GM18867 (cell line): ENCODE data around the gene PLXND1.
"Not testable (repeated sequence)": the region's sequence is repeated elsewhere in the genome, so short reads cannot be mapped to it uniquely, and the experiment has no call there.

Experiments
- ATAC-seq: cut with Tn5 transposase; IDR thresholded peaks from one replicate; pipeline ENCODE4 v1.9.1; 2021; ENCODE audit warnings: mild to moderate bottlenecking, moderate library complexity; ENCODE audit not compliant: unreplicated experiment

The PLXND1 gene

DNA sequence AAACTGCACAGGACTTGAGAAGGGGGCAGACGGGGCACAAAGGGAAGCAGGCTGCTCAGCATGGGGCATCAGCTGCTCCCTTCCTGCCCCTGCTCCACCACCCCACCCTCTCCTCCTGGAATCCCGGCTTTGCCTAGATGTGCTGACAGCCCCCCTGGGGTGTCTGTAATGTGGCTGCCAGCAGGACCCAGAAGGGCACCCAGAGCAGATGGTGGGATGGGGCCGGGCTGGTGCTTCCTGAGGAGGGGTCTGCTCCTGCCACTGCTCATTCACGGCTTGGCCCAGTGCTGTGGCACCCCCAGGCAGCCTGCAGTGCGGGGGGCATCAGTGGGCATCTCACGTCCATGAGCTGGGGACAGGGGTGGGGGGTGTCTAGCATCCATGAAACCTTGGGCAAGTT lies 53.3 kb downstream of the PLXND1 start:
- ATAC-seq, result no peak

DNA sequence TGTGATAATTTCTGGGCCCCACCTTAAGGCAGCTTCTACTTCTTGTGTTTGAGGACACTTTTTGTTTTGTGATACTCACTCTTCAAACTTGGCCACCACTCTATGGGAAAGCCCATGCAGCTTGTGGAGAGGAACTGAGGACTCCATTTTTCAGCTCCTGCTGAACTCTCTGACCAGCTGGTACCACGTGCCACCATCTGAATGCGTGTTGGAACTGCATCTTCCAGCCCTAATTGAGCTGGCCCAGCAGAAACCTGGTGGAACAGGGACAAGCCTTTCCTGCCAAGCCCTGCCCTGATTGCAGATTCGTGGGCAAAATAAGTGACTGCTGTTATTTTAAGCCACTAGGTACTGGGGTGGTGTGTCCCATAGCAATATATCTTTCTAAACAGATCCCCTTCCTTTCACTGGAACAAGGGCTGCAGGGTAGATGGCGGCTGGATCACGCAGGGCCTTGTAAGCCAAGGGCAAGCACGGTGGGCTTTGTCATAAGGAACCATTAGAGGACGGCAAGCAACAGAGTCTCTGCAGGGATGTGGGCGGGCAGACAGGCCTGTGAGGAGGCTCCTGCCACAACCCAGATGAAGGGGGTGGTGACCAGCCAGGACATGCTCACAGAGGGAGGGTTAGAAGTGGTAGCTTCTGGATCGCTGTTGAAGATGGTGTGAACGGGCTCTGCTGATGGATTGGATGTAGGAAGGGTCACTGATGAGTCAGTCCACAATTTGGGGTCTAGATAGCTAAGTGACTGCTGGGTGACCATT lies 54.0 kb downstream of the PLXND1 start:
- no peak for ATAC-seq

DNA sequence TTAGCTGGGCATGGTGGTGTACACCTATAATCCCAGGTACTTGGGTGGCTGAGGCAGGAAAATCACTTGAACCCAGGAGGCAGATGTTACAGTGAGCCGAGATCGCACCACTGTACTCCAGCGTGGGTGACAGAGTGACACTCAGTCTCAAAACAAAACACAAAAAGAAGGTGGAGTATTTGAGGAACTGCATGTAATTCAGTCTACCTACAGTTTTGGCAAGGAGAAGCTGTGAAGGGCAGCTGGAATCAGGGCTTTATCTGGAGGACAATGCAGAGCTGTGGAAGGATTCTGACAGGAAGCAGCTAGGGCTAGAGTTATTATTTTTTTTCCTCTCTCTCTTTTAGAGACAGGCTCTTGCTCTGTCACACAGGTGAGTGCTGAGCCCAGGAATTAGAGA lies 56.7 kb downstream of the PLXND1 start:
- no peak for ATAC-seq

DNA sequence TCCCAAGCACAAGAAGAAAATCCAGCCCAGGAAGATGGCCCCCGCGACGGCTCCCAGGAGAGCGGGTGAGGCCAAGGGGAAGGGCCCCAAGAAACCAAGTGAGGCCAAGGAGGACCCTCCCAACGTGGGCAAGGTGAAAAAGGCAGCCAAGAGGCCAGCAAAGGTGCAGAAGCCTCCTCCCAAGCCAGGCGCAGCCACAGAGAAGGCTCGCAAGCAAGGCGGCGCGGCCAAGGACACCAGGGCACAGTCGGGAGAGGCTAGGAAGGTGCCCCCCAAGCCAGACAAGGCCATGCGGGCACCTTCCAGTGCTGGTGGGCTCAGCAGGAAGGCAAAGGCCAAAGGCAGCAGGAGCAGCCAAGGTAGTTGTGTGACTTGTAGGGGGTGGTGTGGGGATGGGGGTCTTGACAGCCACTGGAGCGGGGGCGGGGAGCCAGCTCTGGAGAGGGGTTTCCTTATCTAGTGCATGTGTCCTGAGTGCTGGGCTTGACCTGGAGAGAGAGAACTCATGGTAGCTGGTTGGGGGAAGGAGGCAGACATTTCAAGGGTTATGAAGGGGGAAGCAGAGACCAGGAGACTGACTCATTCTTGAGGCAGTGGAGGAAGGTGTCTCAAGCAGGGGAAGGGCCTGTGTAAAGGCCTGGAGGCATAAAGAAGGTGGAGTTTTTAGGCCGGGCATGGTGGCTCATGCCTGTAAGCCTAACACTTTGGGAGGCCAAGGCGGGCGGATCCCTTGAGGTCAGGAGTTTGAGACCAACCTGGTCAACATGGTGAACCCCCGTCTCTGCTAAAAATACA lies 57.3 kb downstream of the PLXND1 start:
- no peak for ATAC-seq

DNA sequence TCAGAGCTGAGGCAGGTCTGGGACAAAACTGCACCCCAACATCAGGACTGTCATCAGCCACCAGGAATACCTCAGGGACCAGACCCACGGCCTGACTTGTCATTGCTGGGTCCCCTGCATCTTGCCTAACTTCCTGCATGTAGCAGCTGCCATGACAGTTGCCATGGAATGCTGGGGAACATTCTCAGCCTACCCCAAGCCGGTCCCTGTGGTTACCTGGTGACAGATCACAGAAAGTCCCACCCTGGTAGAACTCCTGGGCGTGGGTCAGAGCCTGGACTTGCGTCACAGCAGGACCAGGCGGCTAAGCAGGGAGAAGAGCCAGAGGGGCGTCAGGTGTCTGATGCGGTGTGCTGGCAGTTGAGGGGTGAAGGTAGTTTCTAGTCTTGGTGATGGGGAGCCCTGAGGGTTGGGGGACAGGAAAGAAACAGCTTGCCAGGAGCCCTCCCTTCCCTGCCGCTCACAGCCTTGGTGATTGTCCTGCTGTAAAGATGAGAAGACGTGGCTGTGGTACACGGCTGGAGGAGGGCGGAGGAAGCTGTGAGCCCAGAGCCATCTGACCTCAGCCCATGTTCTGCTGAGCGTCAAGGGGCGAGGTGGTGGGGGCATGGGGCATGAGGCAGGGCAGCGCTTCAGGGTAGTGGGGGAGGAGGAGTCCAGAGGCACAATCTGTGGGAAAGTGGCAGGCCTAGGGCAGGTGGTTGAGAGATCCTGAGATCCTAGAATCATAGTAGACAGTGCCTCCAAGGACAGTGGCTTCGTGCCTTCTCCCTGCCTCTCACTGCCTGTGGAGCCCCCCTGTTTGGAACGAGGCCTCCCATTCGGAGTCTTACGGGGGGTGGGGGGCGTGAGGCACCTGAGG lies 58.1 kb downstream of the PLXND1 start:
- no peak for ATAC-seq

DNA sequence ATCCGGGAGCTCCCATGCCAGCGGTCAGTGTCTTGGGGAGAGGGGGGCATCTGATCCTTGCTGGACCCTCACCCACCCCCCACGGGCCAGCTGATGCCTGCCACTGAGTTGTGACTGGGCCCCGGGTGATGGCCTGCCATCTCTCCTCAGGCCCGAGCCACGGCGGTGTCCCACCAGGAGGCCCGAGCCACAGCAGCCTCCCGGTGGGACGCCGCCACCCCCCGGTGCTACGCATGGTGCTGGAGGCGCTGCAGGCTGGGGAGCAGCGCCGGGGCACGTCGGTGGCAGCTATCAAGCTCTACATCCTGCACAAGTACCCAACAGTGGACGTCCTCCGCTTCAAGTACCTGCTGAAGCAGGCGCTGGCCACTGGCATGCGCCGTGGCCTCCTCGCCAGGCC lies 59.2 kb downstream of the PLXND1 start:
- no peak for ATAC-seq

DNA sequence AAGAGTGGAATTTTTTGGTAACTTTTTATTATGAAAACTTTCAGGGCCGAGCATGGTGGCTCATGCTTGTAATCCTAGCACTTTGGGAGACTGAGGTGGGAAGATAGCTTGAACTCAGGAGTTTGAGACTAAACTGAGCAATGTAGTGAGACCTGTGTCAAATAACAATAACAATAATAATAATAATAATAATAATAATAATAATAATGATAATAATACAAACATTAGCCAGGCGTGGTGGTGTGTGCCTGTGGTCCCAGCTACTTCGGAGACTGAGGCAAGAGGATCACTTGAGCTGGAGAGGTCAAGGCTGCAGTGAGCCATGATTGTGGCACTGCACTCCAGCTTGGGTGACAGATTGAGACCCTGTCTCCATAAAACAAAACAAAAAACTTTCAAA lies 60.5 kb downstream of the PLXND1 start:
- not testable (repeated sequence) for ATAC-seq

DNA sequence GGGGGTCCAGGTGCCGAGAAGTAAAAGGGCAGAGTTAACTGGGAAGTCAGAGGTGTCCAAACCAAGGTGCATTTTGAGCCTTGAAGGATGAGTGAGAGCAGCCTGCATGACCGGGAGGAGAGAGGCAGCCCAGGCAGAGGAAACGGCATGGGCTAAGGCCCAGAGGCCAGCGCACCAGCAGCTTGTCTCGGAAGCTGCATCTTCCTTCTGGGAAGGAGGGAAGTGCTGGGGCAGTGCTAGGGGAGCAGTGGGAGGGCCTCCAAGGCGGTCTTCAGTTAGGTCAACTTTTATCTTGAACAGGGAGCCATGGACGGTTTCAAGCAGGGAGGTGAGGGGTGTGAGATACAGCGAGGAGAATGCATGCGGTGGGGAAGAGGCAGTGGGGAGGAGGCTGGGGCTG lies 62.5 kb downstream of the PLXND1 start:
- no peak for ATAC-seq

DNA sequence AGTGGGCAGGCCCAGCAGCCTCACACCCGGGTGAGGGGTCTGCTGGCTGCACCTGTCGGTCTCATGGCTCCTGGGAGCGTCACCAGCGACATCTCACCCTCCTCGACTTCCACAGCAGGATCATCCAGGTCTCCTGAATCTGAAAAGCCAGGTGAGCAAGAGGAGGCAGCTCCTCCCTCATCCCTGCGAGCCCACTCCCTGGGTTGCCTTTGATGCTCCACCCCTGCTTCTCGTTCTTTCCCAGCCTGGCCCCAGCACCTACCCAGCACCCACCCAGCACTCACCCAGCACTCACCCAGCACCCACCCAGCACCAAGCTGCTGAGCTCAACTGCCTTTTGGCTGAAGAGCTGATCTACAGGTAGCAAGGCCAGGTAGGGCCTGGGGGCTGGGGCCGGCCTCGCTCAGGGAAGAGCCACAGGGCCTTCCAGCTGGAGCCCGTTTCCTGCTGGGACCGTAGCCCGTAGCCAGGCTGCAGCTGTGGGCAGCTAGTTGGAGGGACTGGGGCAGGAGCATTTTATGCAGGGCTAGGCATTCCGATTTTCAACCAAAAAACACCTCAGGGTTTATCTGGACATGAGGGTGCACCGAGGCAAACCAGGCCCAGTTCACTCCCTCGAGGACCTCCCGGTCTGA lies 63.2 kb downstream of the PLXND1 start, which contains the start of gene H1-8:
Gene H1-8, plus strand, starts transcription at position 20 of the 635 bp plus-strand sequence. Its CDS starts 44 bp downstream, at position 64.
- no peak for ATAC-seq

DNA sequence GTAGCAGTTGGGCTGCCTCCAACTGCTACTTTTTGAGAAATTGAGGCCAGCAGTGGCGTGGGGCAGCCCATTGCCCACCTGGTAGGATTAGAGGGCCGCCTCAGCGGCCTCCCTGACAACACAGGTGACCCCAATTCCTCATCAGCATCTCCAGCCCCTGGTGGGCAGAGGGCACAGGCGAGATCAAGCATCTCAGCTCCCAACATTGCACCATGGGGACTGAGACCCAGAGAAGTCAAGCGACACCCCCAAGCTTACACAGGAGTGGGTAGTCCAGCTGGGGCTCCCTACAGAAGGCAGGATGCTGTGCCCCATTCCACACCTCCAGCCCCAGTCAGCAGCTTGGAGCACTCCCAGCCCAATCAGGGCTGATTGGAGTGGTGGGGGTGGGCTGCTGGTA lies 63.7 kb downstream of the PLXND1 start:
- no peak for ATAC-seq

DNA sequence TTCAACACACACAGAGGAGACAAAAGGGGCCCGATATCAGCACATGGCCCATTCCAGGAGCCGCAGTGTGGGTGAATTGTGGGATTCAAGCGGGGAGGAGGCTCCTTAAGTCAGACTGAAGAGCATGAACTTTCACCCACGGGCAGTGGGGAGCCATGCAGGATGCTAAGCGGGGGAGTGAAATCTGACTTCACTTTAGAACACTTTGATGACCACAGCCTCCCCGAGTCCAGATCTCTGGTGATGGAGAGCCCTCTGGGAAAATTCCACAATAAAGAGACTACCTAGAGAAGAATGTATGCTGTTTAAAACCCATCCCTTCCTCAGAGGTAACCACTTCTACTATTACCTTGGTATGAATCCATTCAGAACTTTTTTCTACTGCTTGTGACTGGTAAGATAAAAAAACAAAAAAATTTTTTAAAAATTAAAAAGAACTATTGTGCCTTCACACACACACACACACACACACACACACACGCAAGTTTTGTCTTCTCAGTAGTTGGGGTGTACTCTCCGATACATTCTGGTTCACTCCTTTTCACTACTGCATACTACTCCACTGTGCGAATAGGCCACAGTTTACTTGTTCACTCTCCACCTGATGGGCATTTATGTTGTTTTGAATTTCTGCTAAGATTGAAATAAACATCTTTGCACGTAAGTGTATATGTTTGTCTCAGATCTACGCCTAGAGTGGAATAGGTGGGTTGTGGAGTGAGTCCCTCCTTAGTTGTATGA lies 65.5 kb downstream of the PLXND1 start:
- no peak for ATAC-seq

DNA sequence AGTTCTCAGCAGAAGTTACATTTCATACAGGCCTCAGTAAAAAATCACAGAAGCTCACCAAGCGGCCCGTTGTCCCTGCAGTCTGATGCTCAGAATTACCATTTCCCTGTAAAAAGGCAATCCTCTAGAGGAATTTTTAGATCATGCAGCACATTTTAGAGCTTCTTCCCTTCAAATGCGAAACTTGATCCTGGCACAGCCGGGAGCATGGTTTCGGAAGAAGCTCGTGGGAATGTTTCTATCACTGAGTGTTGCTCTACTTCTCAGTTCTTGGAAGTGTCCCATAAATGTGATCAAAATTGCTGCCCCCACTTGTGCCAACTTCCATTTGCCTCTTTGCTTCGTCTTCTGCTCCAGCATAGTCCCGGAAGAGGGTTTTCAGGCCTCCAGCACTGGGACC lies 67.3 kb downstream of the PLXND1 start:
- ATAC-seq, result no peak

DNA sequence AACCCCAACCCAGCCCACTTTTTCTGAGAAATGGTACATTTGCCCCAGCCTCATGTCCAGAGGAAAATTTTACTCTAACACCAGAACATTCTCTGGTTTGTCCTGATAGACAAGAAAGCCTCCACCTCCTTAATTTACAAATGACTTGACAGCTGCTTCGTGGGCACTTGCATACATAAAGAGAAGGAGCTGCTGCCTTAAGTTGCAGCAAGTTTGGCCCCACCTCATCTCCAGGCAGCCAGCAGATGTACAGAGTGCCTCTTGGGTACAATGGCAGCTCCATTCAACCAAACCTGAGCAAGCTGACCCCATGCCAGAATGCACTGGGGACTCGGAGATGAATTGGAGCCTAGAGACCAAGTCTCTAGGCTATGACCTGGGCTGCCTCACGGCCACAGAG lies 69.7 kb downstream of the PLXND1 start:
- ATAC-seq, result no peak

DNA sequence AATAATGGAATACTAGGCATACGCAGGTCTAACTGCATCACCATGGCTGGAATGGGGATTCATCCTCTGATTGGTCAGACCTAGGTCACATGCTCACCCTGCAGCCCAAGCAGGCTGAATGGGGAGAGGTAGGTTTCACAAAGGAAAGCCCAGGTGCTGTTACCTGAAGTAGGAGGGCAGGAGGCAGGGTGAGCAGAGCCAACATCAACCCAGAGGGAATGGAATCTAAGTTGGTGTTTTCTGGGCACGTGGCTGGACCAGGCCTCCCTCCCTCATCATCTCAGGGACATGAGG lies 70.2 kb downstream of the PLXND1 start:
- no peak for ATAC-seq

DNA sequence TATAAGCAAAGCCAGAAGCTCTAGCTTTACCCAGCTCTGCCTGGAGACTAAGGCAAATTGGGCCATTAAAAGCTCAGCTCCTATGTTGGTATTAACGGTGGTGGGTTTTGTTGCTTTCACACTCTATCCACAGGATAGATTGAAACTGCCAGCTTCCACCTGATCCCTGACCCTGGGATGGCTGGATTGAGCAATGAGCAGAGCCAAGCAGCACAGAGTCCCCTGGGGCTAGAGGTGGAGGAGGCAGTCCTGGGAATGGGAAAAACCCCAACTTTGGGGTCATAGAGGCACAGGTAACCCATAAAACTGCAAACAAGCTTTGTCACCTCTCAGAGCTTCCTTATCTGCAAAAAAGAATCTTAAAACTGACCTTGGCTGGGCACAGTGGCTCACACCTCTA lies 71.4 kb downstream of the PLXND1 start:
- ATAC-seq, result no peak

DNA sequence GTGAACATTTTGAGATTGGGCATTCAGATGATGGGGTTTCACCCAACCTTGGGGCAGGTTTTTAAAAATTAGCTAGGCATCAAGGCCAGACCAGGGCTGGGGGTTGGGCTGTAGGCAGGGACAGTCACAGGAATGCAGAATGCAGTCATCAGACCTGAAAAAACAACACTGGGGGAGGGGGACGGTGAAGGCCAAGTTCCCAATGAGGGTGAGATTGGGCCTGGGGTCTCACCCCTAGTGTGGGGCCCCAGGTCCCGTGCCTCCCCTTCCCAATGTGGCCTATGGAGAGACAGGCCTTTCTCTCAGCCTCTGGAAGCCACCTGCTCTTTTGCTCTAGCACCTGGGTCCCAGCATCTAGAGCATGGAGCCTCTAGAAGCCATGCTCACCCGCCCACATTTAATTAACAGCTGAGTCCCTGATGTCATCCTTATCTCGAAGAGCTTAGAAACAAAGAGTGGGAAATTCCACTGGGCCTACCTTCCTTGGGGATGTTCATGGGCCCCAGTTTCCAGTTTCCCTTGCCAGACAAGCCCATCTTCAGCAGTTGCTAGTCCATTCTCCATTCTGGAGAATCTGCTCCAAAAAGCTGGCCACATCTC lies 71.9 kb downstream of the PLXND1 start:
- no peak for ATAC-seq

DNA sequence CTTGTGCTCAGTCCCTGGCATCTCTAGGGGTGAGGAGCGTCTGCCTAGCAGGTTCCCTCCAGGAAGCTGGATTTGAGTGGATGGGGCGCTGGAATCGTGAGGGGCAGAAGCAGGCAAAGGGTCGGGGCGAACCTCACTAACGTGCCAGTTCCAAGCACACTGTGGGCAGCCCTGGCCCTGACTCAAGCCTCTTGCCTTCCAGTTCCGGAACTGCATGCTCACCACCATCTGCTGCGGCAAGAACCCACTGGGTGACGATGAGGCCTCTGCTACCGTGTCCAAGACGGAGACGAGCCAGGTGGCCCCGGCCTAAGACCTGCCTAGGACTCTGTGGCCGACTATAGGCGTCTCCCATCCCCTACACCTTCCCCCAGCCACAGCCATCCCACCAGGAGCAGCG lies 73.1 kb downstream of the PLXND1 start:
- ATAC-seq, result no peak

DNA sequence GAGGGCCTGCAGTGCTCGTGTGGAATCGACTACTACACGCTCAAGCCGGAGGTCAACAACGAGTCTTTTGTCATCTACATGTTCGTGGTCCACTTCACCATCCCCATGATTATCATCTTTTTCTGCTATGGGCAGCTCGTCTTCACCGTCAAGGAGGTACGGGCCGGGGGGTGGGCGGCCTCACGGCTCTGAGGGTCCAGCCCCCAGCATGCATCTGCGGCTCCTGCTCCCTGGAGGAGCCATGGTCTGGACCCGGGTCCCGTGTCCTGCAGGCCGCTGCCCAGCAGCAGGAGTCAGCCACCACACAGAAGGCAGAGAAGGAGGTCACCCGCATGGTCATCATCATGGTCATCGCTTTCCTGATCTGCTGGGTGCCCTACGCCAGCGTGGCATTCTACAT lies 74.2 kb downstream of the PLXND1 start:
- ATAC-seq, result no peak

DNA sequence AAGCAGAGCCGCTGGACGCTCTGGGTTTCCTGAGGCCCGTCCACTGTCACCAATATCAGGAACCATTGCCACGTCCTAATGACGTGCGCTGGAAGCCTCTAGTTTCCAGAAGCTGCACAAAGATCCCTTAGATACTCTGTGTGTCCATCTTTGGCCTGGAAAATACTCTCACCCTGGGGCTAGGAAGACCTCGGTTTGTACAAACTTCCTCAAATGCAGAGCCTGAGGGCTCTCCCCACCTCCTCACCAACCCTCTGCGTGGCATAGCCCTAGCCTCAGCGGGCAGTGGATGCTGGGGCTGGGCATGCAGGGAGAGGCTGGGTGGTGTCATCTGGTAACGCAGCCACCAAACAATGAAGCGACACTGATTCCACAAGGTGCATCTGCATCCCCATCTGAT lies 74.8 kb downstream of the PLXND1 start:
- ATAC-seq, result no peak

DNA sequence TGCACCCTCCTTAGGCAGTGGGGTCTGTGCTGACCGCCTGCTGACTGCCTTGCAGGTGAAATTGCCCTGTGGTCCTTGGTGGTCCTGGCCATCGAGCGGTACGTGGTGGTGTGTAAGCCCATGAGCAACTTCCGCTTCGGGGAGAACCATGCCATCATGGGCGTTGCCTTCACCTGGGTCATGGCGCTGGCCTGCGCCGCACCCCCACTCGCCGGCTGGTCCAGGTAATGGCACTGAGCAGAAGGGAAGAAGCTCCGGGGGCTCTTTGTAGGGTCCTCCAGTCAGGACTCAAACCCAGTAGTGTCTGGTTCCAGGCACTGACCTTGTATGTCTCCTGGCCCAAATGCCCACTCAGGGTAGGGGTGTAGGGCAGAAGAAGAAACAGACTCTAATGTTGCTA lies 75.7 kb downstream of the PLXND1 start:
- no peak for ATAC-seq
